ENCODE measurements around the gene PDE11A. TPM values are rescaled to one million over a fixed set of nuclear protein-coding genes. Genes with fewer than 3 reads are reported as not detected.

The PDE11A gene
- total RNA-seq, 4 donors from 2014 or later = 1.7 TPM; not detected in 3

- peaks cover 0 to 3% (median 0%) of the 10 kb centered on the region in 4 donors for H3K4me1 ChIP-seq
- 93 to 94% methylated on average over 4 of the region's 4 CpGs for WGBS, 2 donors
- H3K27me3 ChIP-seq = no peaks in the 10 kb centered on the region
- H3K4me3 ChIP-seq = no peak overlapping the region
- no peak for DNase-seq (ENCODE audit: low spot score in 2 of 2)
- TF ChIP-seq EP300 (IDR thresholded peaks at IDR 0.05) = no peak
- no peak for TF ChIP-seq CTCF (IDR thresholded peaks at IDR 0.05)
- H3K36me3 ChIP-seq = no peaks in the 10 kb centered on the region
- H3K9me3 ChIP-seq = no peaks in the 10 kb centered on the region
- H3K27ac ChIP-seq = no peak overlapping the region
Observed at GRCh38 chr2:177692783-177693269, 379.8 kb downstream of the PDE11A start.

GRCh38 chr2:177692042-177692782 is 380.4 kb downstream of the PDE11A start:
- Histone ChIP-seq H3K4me1 (no peaks in the 10 kb centered on the region), H3K9me3 (no peaks in the 10 kb centered on the region), H3K27me3 (no peaks in the 10 kb centered on the region), H3K4me3 (no peak overlapping the region), H3K36me3 (no peaks in the 10 kb centered on the region), H3K27ac (no peak overlapping the region)
- 53 to 63% methylated on average over 2 of the region's 2 CpGs for WGBS, 2 donors
- DNase-seq (ENCODE audit: low spot score in 2 of 2) = no peak
- no peak for TF ChIP-seq POLR2A (IDR thresholded peaks at IDR 0.05)

GRCh38 chr2:177691177-177691576 is 381.4 kb downstream of the PDE11A start:
- no peak for DNase-seq (ENCODE audit: low spot score in 2 of 2)
- 38 to 56% methylated on average over 1 of the region's 1 CpG for WGBS, 2 donors
- Histone ChIP-seq H3K36me3 (no peaks in the 10 kb centered on the region), H3K4me1 (no peaks in the 10 kb centered on the region), H3K27ac (no peak overlapping the region), H3K9me3 (no peaks in the 10 kb centered on the region), H3K4me3 (no peak overlapping the region), H3K27me3 (no peaks in the 10 kb centered on the region)
- TF ChIP-seq EP300 (IDR thresholded peaks at IDR 0.05) (no peak), POLR2A (IDR thresholded peaks at IDR 0.05) (no peak), CTCF (IDR thresholded peaks at IDR 0.05) (no peak)

- Histone ChIP-seq H3K4me1 (no peaks in the 10 kb centered on the region), H3K4me3 (no peak overlapping the region), H3K9me3 (no peaks in the 10 kb centered on the region), H3K36me3 (no peaks in the 10 kb centered on the region), H3K27me3 (no peaks in the 10 kb centered on the region), H3K27ac (no peak overlapping the region)
- TF ChIP-seq POLR2A (IDR thresholded peaks at IDR 0.05) (no peak), CTCF (IDR thresholded peaks at IDR 0.05) (no peak), EP300 (IDR thresholded peaks at IDR 0.05) (no peak)
- no peak for DNase-seq (ENCODE audit: low spot score in 2 of 2)
- WGBS, 2 donors = 62 to 63% methylated on average over 4 of the region's 4 CpGs
Observed at GRCh38 chr2:177689623-177690022, 383.0 kb downstream of the PDE11A start.

GRCh38 chr2:177688844-177689243 is 383.7 kb downstream of the PDE11A start:
- WGBS, 2 donors = 91 to 95% methylated on average over 5 of the region's 5 CpGs
- H3K4me3 ChIP-seq = no peak overlapping the region
- no peaks in the 10 kb centered on the region for H3K9me3 ChIP-seq
- H3K27ac ChIP-seq = no peak overlapping the region
- DNase-seq (ENCODE audit: low spot score in 2 of 2) = no peak
- H3K4me1 ChIP-seq = no peaks in the 10 kb centered on the region
- H3K36me3 ChIP-seq = no peaks in the 10 kb centered on the region
- H3K27me3 ChIP-seq = no peaks in the 10 kb centered on the region
- TF ChIP-seq POLR2A (IDR thresholded peaks at IDR 0.05) (no peak), CTCF (IDR thresholded peaks at IDR 0.05) (no peak), EP300 (IDR thresholded peaks at IDR 0.05) (no peak)

All from tibial nerve (tissue), 4 donors.